ENCODE measurements around the gene PIK3R2. TPM values are rescaled to one million over a fixed set of nuclear protein-coding genes. Genes with fewer than 3 reads are reported as not detected.

Gene PIK3R2
- total RNA-seq, 1 experiment from 2014 or later: 11.3 TPM

DNA sequence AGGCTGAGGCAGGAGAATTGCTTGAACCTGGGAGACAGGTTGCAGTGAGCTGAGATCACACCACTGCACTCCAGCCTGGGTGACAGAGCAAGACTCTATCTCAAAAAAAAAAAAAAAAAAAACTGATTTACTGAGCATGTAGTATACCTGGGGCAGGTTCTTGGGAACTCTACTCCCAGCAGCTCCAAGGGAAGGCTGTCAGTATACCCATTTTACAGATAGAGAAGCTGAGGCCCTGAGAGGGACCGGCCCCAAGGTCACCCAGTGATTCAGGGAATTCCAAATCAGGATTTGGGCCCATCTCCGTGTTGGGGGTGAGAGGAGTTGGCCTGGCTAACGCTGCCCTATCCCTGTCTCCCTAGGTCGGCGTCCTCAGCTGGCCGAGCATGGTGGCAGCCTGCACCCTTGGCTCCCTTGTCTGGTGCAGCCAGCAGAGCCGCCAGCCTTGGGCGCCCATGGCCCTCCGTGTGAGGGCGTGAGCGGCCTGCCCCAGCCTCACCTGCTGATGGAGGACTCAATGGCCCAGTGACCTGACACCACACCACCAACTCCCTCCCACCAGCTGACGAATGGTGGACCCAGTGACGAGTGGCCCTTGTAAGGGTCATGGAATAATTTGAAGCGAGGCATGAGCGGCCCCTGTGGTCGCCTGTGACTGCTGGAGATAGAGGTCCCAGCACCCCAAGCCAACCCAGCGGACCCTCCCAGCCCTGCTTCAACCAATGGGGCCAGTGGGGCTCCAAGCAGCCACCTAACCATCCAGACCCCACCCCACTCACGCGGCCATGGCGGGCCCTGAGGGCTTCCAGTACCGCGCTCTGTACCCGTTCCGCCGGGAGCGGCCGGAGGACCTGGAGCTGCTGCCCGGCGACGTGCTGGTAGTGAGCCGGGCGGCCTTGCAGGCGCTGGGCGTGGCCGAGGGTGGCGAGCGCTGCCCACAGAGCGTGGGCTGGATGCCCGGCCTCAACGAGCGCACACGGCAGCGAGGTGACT lies 2.4 kb downstream of the PIK3R2 start:
- no peak for DNase-seq (ENCODE audit: low read depth)

DNA sequence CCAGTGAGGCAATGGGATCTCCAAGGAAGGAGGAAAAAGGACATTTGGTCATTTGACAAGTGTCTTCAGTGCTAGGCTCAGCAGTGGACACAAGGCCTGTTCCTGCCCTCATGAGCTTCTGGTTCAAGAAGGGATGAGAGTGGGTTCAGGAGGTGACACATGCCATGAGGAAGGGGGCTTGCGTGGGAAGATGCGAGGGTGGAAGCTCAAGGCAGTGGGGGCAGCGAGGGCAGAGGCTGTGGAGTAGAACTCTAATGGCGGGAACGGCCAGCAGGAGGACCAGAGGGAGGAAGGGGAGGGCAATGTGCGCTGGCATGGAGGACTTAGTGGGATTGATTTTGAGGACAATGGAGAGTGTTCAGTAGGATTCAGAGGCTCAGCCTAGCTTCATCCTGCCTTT lies 3.3 kb downstream of the PIK3R2 start:
- DNase-seq (ENCODE audit: low read depth): no peak

DNA sequence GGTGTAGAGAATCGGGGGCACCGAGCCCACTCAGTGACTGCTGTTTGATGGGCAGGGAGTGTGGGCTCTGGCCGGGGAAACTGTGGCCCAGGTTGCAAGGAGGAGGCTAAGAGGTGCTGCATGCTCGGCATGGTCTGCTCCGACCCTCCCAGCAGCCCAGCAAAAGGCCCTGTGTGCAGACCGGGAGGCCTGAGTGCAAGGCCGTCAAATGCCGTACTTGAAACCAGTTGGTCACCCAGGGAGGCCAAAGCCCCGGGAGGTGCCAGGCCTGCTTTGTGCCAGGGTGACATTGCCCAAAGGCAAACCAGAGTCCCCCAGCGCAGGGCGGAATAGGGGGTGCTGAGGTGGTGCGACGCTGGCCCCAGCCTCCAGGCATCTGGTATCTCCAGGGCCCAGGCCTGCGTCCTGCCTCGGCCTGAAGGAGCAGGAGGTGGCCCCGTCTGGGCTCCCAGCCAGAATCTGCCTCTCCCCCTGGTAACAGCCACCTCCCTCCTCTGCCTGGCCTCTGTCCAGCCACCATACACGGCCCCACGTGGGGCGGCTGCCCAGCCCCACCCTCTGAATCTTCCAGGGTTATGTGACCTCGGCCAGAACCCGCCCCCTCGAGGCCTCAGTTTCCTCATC lies 4.0 kb downstream of the PIK3R2 start:
- DNase-seq (ENCODE audit: low read depth): peak; percentile 88

DNA sequence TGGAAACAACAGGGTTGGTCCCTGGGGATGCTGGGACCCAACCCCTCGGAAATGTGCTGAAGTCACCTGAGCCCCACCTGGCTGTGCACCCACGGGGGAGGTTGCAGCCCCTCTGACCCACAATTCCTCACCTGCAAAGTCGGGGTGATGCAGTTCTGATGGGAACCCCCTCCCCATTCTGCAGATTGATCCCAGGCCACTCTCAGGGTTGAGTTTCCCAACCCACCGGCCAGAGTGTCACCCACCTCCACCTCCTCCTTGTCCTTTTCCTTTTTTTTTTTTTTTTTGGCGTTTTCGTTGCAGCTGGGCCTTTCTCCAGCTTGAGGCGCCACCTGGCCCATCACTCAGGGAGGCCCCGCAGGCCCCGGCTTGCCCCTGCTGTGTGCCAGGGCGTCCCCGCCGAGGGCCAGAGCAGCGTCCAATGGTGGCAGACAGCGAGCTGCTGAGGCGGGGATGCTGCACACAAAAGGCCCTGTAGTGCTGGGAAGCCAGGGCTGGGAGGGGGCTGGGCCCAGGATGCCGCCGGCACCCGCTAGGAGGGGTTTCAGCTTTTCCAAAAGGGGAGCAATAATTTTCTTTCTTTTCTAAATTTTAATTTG lies 4.6 kb downstream of the PIK3R2 start:
- no peak for DNase-seq (ENCODE audit: low read depth)

DNA sequence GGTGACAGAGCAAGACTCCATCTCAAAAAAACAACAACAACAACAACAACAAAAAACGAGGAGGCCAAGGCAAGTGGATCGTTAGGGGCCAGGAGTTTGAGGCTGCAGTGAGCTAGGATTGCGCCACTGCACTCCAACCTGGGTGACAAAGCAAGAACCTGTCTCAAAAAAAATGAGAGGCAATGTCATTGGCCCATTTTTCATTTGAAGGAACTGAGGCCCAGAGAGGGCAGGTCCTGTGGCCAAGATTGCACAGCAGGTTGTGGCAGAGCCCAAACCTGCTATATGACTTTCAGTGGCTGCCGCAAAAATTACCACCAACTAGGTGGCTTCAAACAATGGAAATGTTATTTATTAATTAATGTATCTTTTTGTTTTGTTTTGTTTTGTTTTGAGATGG lies 5.5 kb downstream of the PIK3R2 start:
- DNase-seq (ENCODE audit: low read depth): no peak

DNA sequence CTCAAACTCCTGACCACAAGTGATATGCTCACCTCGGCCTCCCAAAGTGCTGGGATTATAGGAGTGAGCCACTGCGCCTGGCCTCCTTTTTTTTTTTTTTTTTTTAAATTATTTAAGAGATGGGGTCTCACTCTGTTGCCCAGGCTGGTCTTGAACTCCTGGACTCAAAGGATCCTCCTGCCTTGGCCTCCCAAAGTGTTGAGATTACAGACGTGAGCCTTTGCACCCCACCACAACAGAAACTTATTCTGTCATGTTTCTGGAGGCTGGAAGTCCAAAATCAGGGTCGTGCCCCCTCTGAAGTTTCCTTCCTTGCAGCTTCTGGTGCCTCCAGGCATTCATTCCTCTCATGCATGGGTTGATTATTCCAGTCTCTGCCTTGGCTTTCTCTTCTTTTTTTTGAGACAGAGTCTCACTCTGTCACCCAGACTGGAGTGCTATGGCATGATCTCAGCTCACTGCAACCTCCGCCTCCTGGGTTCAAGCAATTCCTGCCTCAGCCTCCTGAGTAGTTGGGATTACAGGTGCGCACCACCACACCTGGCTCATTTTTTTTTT lies 6.2 kb downstream of the PIK3R2 start:
- peak; percentile 33 for DNase-seq (ENCODE audit: low read depth)

DNA sequence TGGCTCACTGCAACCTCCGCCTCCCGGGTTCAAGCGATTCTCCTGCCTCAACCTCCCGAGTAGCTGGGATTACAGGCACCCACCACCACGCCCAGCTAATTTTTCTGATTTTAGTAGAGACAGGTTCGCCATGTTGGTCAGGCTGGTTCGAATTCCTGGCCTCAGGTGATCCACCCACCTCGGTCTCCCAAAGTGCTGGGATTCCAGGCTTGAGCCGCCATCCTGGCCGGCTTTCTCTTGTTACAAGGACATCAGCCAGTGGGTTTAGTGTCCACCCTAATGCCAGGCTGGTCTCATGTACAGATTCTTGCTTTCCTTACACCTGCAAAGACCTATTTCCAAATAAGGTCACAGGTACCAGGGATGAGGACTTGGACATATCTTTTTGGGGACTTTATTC lies 6.8 kb downstream of the PIK3R2 start:
- no peak for DNase-seq (ENCODE audit: low read depth)

DNA sequence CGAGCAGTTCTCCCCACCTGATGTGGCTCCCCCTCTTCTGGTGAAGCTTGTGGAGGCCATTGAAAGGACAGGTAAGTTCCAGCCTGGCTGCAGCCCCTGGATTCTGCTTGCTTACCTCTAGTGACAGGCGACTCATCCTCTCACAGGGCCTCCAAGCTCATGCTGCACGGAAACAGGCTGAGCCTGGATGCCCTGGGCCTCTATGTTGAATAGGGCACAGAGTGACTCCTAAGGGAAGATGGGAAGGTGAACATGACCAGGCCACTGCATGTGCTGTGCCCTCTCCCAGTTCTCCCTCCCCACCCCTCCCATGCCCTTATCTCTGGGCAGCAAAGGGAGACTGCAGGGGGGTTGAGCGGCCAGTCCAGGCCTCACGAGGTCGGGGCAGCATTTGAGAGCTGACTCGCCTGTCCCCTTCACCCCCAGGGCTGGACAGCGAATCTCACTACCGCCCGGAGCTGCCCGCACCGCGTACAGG lies 7.6 kb downstream of the PIK3R2 start:
- DNase-seq (ENCODE audit: low read depth): no peak

DNA sequence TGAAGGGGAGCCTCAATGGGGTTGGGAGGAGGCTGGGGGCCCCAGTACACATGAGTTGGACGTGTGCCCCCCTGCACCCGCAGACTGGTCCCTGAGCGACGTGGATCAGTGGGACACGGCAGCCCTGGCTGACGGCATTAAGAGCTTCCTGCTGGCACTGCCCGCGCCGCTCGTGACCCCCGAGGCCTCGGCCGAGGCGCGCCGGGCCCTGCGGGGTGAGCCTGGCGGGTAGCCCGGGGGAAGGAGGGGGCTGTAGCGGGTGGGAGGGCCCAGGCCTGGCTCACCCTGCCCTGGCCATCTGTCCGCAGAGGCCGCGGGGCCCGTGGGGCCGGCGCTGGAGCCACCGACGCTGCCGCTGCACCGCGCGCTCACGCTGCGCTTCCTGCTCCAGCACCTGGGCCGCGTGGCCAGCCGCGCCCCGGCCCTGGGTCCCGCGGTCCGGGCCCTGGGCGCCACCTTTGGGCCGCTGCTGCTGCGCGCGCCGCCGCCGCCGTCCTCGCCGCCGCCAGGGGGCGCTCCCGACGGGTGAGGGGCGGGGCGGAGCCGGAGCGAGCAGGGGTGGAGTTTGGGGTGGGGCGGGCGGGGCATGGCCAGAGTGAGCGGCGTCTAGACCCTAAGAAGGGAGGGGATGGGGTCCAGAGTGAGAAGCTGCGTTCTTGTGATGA lies 8.1 kb downstream of the PIK3R2 start:
- DNase-seq (ENCODE audit: low read depth): peak; percentile 53

DNA sequence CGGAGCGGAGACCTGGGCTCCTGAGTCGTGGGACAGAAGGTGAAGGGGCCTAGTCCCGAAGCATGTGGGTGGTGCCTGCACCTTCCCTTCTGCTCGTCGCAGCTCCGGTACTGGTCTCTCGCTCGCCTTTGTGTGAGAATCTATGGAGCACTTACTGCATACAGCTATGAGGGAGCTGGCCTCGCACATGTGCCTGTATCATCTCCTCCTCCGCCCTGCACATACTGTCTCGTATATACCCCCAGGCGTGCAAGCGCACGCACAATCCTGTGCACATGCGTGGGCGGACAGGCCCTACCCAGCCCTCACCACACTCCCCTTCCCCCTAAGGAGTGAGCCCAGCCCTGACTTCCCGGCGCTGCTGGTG lies 8.7 kb downstream of the PIK3R2 start:
- no peak for DNase-seq (ENCODE audit: low read depth)

DNA sequence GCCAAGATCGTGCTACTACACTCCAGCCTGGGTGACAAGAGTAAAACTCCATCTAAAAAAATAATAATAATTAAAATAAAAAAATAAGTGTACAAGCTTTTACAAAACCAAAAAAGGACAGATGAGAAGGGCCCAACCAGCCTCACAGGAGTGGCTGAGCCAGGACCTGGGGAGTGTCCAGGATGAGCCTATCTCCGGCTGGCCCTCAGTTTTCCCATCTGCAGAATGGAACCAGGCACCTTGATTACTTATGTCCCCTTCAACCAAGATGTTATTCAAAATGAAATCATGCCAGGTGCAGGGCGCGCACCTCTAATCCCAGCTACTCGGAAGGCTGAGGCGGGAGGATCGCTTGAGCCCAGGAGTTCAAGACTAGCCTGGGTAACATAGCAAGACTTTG lies 11.1 kb downstream of the PIK3R2 start:
- DNase-seq (ENCODE audit: low read depth): no peak

DNA sequence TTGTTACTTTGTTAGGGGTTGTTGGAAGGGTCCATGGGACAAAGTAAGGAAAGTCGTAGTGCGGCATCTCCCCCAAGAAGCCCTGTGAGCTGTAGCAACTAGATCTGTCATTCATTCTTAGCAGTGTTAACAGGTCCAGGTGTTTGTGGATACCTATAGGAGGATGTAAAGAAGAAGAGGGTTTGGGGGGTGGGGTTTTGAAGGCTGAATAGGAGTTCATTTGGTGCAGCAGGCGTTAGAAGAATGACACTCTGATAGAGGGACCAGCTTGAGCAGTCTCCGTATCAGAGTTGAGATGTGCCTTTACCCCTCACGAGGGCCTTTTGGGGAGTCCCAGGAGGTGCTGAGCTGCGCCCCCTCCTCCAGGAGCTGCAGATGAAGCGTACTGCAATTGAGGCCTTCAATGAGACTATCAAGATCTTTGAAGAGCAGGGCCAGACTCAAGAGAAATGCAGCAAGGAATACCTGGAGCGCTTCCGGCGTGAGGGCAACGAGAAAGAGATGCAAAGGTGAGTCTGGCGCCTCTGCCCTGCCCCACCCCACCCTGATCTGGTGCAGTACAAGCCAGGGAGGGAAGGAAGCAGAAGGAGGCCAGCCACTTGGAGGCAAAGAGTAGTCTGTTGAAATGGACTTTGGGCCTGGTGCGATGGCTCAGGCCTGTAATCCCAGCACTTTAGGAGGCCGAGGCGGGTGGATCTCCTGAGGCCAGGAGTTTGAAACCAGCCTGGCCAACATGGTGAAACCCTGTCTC lies 13.0 kb downstream of the PIK3R2 start:
- DNase-seq (ENCODE audit: low read depth): no peak

DNA sequence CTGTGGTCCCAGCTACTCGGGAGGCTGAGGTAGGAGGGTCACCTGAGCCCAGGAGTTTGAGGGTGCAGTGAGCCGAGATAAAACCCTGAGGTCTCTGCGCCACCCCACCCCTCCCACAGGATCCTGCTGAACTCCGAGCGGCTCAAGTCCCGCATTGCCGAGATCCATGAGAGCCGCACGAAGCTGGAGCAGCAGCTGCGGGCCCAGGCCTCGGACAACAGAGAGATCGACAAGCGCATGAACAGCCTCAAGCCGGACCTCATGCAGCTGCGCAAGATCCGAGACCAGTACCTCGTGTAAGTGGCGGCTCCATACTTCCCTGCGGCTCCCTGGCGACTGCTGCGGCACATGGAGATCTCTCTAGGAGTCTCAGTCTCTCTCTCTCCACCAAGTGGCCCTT lies 14.0 kb downstream of the PIK3R2 start:
- no peak for DNase-seq (ENCODE audit: low read depth)

DNA sequence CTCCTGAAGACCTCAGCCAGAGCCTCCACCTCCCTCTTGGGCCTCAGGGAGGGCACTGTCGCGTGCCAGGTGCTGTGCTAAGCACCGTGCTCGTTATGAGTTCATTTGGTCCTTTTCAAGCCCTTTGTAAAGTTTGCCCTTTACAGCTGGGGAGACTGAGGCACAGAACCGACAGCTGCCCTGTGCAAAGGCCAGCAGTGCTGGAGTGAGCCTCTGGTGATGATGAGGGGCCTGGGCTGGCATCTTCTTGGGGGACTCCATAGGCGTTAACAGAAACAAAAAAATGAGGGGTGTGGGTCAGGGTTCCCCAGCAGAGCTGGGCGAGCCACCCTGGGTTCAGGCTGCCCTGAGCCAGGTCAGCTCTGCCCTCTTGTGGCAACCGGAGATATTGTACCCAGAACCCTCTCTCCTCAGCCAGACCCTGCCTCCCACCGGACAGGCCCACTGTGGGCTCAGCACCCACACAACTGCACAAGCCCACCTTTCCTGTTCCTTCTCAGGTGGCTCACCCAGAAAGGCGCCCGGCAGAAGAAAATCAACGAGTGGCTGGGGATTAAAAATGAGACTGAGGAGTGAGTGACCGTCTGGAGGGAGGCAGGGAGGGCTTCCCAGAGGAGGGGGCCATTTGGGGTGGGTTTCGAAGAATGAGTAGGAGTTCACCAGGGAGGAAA lies 15.1 kb downstream of the PIK3R2 start:
- DNase-seq (ENCODE audit: low read depth): peak; percentile 31

DNA sequence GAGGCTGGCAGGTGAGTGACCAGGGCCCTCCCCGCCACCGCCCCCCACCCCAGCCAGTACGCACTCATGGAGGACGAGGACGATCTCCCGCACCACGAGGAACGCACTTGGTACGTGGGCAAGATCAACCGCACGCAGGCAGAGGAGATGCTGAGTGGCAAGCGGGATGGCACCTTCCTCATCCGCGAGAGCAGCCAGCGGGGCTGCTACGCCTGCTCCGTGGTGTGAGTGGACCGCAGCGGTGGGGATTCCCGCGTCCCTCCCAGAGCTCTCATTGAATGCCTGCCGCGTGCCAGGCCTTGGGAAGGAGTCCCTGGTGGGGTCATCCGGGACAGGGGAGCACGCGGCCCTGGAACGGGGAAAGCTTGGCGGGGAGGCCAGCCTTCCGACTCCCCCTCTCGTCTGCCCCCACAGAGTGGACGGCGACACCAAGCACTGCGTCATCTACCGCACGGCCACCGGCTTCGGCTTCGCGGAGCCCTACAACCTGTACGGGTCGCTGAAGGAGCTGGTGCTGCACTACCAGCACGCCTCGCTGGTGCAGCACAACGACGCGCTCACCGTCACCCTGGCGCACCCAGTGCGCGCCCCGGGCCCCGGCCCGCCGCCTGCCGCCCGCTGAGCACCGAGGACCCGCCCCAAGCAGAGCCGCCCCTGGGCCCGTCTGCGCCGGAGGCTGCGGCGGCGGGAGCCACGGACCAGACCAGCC lies 15.9 kb downstream of the PIK3R2 start:
- DNase-seq (ENCODE audit: low read depth): no peak

DNA sequence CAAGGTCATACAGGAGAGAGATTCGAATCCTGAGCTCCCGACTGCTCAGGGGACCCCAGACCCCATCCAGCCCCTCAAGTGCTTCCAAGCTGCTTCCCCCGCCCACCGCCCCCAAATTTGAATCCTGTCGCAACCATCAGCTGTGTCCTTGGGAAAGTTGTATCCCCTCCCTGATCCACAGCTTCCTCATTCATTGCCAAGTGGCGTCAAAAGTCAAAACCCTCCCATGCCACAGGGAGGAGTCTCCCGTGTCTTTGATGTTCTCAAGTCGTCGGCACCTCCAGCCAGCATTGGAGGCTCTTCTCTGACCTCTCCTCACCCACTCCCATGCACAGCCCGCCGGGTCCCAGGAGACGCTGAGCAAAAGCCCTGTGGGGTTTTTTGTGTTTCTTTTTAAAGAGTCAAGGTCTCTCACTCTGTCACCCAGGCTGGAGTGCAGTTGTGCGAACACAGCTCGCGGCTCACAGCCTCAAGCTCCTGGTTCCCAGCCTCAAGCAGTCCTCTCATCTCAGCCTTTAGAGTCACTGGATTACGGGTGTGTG lies 17.8 kb downstream of the PIK3R2 start:
- no peak for DNase-seq (ENCODE audit: low read depth)

DNA sequence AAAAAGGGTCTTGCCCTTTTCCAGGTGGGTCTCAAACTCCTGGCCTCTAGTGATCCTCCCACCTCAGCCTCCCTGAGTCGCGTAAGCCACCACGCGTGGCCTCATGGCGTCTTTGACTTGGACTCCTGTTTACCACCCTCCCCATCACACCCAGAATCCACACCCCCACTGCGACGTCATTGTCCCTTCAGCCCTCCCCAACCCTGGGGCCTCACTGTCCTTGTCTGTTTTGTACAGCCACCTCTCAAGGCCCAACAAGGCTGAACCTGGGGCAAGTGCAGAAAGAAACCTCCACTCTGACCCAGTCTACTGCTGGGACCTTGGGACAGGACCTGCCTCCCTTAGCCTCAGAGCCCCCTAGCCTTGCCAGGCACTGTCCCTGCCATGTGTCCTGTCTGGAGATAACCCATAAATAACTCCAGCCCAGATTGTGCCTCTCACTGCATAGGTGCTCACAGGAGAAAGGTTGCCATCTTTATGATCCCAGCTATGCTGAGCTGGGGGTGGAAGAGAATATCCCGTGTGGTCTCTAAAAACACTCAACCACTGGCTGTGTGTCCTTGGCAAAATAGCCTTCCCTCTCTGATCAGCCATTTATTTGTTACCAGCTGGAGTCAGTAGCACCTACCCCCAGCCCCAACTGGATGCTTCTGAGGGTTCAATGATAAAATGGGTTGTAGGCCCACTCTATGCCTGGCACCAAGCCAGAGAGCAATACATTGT lies 18.8 kb downstream of the PIK3R2 start:
- no peak for DNase-seq (ENCODE audit: low read depth)

DNA sequence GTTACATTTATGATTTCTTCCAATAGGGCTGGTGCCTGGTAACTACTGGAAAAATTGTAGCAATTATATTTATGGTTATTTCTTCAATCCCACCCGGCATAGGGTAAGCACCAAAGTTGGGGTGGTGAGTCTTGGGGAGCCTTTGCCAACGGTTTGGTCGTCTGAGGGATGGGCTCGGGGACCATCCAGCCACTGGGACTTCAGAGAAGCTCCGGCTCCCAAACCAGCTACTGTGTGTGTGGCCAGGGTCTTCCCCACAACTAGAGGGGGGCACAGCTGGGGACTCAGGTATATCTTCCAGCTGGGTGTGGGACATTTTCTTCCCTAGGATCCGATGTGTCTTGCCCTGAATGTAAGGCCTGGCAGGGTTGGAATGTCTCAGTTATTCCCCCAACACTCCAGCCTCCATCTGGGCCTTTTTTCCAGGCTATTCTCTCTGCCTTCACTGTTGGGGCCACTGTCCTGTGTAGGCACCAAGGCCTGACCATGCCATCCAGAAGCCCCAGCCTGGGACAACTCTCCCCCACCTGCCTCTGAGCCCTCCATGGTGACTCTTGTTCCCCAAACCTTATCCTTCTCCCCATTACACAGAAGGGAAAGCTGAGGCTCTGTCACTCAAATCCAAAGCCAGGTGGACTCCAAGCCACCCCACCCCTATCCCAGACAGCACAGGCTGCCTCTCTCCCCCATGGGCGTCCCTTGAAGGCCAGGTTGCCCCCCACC lies 19.5 kb downstream of the PIK3R2 start:
- DNase-seq (ENCODE audit: low read depth): no peak
